ENCODE results near the gene HNRNPF.

DNA sequence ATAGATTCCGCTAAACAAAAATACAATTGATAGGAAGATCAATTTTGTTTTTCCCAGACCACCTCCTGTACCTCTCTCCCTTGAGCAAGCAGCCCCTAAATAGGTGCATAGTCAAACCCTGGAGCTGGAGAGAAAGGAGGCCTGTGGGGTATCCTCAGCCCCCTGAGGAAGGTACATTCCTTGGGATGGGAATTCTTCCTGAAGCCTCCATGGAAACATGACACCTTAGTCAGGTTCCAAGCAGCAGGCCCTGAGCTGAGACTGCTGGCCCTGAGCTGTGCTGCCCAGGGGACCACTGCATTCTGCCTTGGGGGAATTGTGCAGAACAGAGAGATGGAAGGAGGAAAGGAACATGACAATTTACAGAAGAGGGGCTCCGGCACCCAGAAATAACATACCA, 7.4 kb downstream of the HNRNPF start:
- no peak for TF ChIP-seq CTCF (IDR thresholded peaks at IDR 0.05; ENCODE audit: low read length)
- TF ChIP-seq EZH2 (optimal IDR thresholded peaks at IDR 0.05; ENCODE audit: low read depth, low read length), result no peak
